Thymus (tissue), 11 donors: Measurements from ENCODE around the gene NHERF2. TPM values are rescaled to one million over a fixed set of nuclear protein-coding genes. Genes with fewer than 3 reads are reported as not detected.

Experiments
- DNase-seq, 9 donors: peaks; one replicate each; pipeline ENCODE4 v3.0.0-alpha.2; 2013; ENCODE audit warnings: low spot score in 9 of 9, low read depth in 6 of 9, missing footprints in 1 of 9
- H3K27ac ChIP-seq, 2 donors: one replicate each; pipeline ENCODE4 v1.5.1; 2013; ENCODE audit warnings: control low read depth in 1 of 2, low read depth in 1 of 2, low read length in 1 of 2, mild to moderate bottlenecking in 1 of 2, moderate library complexity in 1 of 2
- H3K27me3 ChIP-seq, 2 donors: one replicate each; pipeline ENCODE4 v1.5.1; 2013; ENCODE audit warnings: low read length in 1 of 2; ENCODE audit not compliant: control insufficient read depth in 2 of 2, insufficient read depth in 1 of 2
- H3K36me3 ChIP-seq, 2 donors: one replicate each; pipeline ENCODE4 v1.5.1; 2013; ENCODE audit warnings: low read length in 1 of 2, mild to moderate bottlenecking in 1 of 2, moderate library complexity in 1 of 2; ENCODE audit not compliant: control insufficient read depth in 2 of 2, insufficient read depth in 2 of 2
- H3K4me1 ChIP-seq, 2 donors: one replicate each; pipeline ENCODE4 v1.5.1; 2013; ENCODE audit warnings: low read length in 2 of 2; ENCODE audit not compliant: control insufficient read depth in 2 of 2, insufficient read depth in 2 of 2
- H3K4me3 ChIP-seq, 2 donors: one replicate each; pipeline ENCODE4 v1.5.1; 2013; ENCODE audit warnings: low read length in 2 of 2, control low read depth in 1 of 2, mild to moderate bottlenecking in 1 of 2
- H3K9me3 ChIP-seq, 2 donors: one replicate each; pipeline ENCODE4 v1.5.1; 2013; ENCODE audit warnings: low read length in 1 of 2, mild to moderate bottlenecking in 1 of 2; ENCODE audit not compliant: control insufficient read depth in 2 of 2, insufficient read depth in 1 of 2
- WGBS: extraction: QIAGEN DNeasy Blood & Tissue Kit; methylation state at CpG from one replicate; pipeline ENCODE4 v1.1.7; 2013; 5-methylcytosine and 5-hydroxymethylcytosine counted together
- polyA plus RNA-seq: library from polyadenylated mRNA; stranded (reverse); fragments of 200-250 nt; gene quantifications from one replicate; pipeline ENCODE4 v1.2.3, GENCODE V29; 2013
- total RNA-seq: library from RNA; stranded (reverse); fragments of 120-200 nt; gene quantifications from one replicate; pipeline ENCODE4 v1.2.4, GENCODE V29; 2013
- donor health status: healthy.

NHERF2 gene
- total and polyA plus RNA-seq, 2 donors, result 6.3 to 23.4 TPM

DNA sequence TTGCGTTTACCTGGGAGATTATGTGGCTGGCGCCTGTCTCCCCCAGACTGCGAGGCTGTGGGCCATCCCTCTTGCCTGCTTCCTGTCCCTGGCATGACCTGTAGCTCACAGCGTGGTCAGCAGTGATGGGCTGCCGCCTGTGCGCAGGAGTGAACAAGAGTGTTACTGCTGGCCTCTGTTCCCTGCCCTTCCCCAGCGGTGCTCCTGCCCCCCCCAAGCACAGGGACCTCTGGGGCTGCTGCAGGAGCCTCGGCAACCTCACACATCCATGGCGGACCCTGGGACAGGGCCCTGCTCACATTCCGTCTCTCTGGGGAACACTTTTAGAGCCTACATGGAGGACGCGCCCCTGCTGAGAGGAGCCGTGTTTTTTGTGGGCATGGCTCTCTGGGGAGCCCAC is 31.7 kb downstream of the NHERF2 start:
- peaks cover 46 to 84% of the 10 kb centered on the region in 2 donors for H3K36me3 ChIP-seq
- 98% methylated on average over 13 of the region's 13 CpGs for WGBS
- no peaks in the 10 kb centered on the region for H3K4me1 ChIP-seq
- no peak overlapping the region for H3K4me3 ChIP-seq
- H3K27ac ChIP-seq, result no peak overlapping the region
- DNase-seq, result no peak
- H3K27me3 ChIP-seq, result no peaks in the 10 kb centered on the region
- no peaks in the 10 kb centered on the region for H3K9me3 ChIP-seq

DNA sequence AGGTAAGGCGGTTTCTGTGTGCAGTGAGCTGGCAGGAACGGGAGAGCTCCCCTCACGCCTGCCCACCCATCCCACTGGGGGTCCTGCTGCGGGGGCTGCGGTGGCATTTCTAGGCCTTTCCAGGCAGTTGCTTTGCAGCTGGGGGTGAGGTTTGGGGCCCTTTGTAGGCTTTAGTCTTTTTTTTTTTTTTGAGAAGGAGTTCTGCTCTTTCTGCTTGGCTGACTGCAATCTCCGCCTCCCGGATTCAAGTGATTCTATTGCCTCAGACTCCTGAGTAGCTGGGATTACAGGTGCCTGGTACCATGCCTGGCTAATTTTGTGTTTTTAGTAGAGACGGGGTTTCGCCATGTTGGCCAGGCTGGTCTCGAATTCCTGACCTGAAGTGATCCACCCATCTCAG is 32.2 kb downstream of the NHERF2 start:
- H3K36me3 ChIP-seq, result peaks cover 47 to 84% of the 10 kb centered on the region in 2 donors
- no peaks in the 10 kb centered on the region for H3K4me1 ChIP-seq
- no peak for DNase-seq
- H3K4me3 ChIP-seq, result no peak overlapping the region
- H3K27ac ChIP-seq, result no peak overlapping the region
- 96% methylated on average over 10 of the region's 10 CpGs for WGBS
- no peaks in the 10 kb centered on the region for H3K9me3 ChIP-seq
- H3K27me3 ChIP-seq, result no peaks in the 10 kb centered on the region

DNA sequence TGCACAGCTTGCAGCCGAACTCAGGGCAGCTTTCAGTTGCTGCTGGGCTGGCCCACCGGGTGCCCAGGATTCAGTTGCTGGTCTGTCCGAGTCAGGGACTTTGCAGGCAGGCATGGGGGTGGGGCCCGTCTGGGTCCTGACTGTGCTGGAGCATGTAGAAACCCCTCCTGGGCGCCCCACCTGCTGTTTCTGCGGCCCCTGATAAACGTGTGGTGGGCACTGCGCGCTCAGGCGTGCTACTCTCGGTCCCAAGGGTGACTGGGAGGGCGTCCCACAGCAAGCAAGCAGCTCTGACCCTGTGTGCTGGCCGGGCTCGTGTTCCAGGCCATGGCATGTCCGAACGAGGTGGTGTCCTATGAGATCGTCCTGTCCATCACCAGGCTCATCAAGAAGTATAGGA is 33.6 kb downstream of the NHERF2 start:
- no peak for DNase-seq
- no peak overlapping the region for H3K4me3 ChIP-seq
- peaks cover 44 to 77% of the 10 kb centered on the region in 2 donors for H3K36me3 ChIP-seq
- H3K27ac ChIP-seq, result no peak overlapping the region
- no peaks in the 10 kb centered on the region for H3K27me3 ChIP-seq
- no peaks in the 10 kb centered on the region for H3K4me1 ChIP-seq
- WGBS, result 96% methylated on average over 17 of the region's 17 CpGs
- no peaks in the 10 kb centered on the region for H3K9me3 ChIP-seq

DNA sequence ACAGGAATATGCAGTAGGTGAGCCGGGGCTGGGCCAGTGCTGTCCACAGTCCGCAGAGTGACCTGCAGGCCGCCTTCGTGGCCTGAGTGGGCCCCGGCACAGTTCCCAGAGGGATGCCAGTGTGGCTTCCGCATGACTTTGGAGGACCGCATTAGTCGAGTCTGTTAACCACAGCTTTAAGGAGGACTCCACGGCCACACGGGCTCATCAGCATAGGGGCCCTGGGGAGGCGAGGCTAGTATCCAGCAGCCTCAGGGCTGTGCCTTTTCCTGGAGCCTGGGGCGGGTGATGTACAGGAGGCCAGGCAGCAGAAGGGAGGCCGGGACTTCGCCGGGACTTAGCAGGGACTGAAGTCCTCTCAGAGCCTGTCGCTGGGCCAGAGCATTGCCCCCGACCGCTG is 34.3 kb downstream of the NHERF2 start:
- no peaks in the 10 kb centered on the region for H3K4me1 ChIP-seq
- 97% methylated on average over 18 of the region's 18 CpGs for WGBS
- no peak for DNase-seq

DNA sequence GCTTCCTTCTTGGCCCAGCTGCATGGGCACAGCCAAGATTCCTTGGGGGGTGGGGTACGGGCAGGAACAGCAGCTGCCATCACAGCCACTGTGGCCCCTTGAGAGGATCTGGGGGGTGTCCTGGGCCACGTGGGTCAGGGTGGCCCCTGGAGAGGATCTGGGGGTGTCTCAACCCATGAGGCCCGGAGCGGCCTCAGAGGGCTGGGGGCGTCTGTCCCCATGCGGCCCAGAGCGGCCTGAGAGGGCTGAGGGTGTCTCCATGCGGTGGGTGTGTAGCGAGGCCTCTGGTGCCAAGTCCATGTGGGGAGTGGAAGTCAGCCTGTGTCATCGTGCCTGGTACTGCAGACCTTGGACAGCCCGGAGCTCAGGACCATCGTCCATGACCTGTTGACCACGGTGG is 34.8 kb downstream of the NHERF2 start:
- Histone ChIP-seq H3K27me3 (no peaks in the 10 kb centered on the region), H3K4me1 (no peaks in the 10 kb centered on the region), H3K4me3 (no peak overlapping the region), H3K27ac (no peak overlapping the region), H3K9me3 (no peaks in the 10 kb centered on the region), H3K36me3 (peaks cover 54 to 79% of the 10 kb centered on the region in 2 donors)
- DNase-seq, result no peak
- 97% methylated on average over 13 of the region's 13 CpGs for WGBS

More for the DNA sequence above, 34.3 kb downstream of the NHERF2 start:
- Histone ChIP-seq H3K36me3 (peaks cover 51 to 79% of the 10 kb centered on the region in 2 donors), H3K27me3 (no peaks in the 10 kb centered on the region), H3K9me3 (no peaks in the 10 kb centered on the region), H3K27ac (no peak overlapping the region), H3K4me3 (no peak overlapping the region)

DNA sequence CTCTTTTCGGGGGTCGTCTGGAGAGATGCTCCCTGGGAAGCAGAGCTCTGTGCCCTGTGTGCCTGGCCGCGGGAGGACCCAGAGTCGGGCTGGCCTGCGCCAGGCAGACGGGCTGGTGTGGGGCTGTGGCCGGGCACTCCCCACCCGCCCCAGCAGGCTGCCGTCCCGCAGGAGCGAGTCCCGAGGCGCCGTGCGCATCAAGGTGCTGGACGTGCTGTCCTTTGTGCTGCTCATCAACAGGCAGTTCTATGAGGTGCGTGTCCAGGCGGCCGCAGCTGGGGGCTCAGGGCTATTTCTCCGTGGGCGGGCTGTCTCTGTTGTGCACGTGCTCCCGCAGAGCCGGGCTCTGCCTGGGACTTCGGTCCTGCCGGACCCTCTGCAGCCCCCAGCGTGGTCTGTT is 36.1 kb downstream of the NHERF2 start:
- no peak overlapping the region for H3K4me3 ChIP-seq
- no peaks in the 10 kb centered on the region for H3K4me1 ChIP-seq
- H3K27me3 ChIP-seq, result no peaks in the 10 kb centered on the region
- peaks cover 50 to 80% of the 10 kb centered on the region in 2 donors for H3K36me3 ChIP-seq
- DNase-seq, result no peak
- WGBS, result 98% methylated on average over 28 of the region's 28 CpGs
- H3K9me3 ChIP-seq, result no peaks in the 10 kb centered on the region
- H3K27ac ChIP-seq, result no peak overlapping the region

DNA sequence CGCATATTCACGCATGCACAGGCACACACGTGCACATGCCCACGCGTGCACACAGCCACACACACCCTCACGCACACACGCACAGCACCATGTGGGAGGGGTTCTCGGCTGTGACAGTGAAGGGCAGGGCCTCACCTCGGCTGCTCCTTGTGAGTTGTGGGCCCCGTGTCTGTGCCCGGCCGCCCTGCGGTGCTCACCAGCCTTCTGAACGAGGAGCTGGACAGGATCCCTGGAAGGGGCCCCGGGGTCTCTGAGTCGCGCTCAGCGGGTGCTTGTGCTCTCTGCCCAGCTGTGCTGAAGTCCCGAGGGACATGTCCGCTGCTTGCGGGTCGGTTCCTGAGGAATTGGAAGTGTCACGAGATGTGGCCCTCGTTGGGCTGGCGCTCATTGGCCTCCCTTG is 37.2 kb downstream of the NHERF2 start:
- peaks cover 55 to 73% of the 10 kb centered on the region in 2 donors for H3K36me3 ChIP-seq
- H3K9me3 ChIP-seq, result no peaks in the 10 kb centered on the region
- WGBS, result 98% methylated on average over 25 of the region's 25 CpGs
- no peaks in the 10 kb centered on the region for H3K4me1 ChIP-seq
- no peak for DNase-seq
- H3K27me3 ChIP-seq, result no peaks in the 10 kb centered on the region
- H3K27ac ChIP-seq, result no peak overlapping the region
- no peak overlapping the region for H3K4me3 ChIP-seq

DNA sequence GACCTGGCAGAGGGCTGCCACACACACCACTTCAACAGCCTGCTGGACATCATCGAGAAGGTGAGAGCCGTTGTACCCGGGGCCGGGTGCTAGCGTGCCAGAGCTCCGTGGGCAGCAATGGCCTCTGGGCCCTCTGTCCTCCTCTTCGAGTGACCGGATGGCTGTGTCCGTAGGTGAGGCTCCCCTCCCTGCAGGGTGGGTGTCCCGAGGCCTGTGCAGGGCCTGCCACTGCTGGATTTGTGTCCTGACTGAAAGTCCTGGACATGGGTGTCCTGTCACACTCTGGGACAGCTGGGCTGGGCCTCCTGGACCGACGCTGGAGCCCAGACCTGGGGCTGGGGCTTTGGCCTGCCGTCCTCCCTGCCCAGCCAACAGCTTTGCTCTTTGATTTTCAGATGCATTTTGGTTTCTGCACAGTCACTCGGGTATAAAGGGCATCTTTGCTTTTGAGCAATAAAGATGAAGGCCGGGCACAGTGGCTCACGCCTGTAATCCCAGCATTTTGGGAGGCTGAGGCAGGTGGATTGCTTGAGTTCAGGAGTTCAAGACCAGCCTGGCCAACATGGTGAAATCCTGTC is 37.8 kb downstream of the NHERF2 start:
- H3K4me3 ChIP-seq, result no peak overlapping the region
- peaks cover 56 to 76% of the 10 kb centered on the region in 2 donors for H3K36me3 ChIP-seq
- H3K9me3 ChIP-seq, result no peaks in the 10 kb centered on the region
- H3K27ac ChIP-seq, result no peak overlapping the region
- no peak for DNase-seq
- no peaks in the 10 kb centered on the region for H3K4me1 ChIP-seq
- 98% methylated on average over 16 of the region's 16 CpGs for WGBS
- no peaks in the 10 kb centered on the region for H3K27me3 ChIP-seq

DNA sequence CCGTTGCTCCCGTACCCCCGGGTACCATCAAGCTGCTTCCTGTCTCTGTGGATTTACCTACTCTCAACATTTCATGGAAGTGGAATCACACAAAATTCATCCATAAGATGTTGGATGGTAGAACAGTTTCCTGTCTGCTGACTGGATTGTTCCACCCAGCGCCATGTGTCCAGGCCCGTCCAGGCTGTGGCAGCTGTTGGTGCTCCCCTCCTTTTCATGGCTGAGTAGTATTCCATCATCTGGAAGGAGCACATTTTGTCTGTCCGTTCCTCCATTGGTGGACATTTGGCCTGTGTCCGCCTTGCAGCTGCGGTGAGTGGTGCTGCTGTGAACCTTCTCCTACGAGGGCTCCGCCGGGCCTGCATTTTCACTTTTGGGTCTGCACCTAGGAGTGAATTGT is 39.4 kb downstream of the NHERF2 start:
- Histone ChIP-seq H3K4me3 (no peak overlapping the region), H3K9me3 (no peaks in the 10 kb centered on the region), H3K27me3 (no peaks in the 10 kb centered on the region), H3K4me1 (no peaks in the 10 kb centered on the region), H3K27ac (no peak overlapping the region), H3K36me3 (peaks cover 54 to 74% of the 10 kb centered on the region in 2 donors)
- DNase-seq, result no peak
- WGBS, result 98% methylated on average over 11 of the region's 11 CpGs
